ENCODE measurements around the gene TSC22D3.
A peak's percentile ranks its signal among the peaks of the same experiment; 100 is the strongest.

Gene TSC22D3

DNA sequence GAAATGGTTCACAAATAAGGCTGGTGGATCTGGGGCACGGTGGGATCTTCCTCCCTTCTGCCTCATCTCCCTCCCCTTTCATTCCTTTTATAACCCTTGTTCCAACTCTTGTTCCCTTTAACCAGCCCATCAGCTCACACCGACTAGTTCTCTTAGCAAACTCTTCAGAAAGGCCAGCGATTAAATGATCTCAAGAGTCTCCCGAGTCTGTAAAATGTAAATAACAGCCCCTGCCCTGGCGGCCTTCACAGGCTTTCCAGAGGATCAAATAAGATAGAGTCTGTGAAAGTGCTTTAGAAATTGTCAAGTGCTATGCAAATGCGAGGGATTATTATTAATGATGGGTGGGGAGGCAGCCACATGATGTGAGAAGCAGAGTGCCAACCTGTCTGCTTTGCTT is 27.1 kb downstream of the TSC22D3 start:
- TF ChIP-seq ZFX (IDR thresholded peaks at IDR 0.05) = no peak
- TF ChIP-seq, protein P1, sequence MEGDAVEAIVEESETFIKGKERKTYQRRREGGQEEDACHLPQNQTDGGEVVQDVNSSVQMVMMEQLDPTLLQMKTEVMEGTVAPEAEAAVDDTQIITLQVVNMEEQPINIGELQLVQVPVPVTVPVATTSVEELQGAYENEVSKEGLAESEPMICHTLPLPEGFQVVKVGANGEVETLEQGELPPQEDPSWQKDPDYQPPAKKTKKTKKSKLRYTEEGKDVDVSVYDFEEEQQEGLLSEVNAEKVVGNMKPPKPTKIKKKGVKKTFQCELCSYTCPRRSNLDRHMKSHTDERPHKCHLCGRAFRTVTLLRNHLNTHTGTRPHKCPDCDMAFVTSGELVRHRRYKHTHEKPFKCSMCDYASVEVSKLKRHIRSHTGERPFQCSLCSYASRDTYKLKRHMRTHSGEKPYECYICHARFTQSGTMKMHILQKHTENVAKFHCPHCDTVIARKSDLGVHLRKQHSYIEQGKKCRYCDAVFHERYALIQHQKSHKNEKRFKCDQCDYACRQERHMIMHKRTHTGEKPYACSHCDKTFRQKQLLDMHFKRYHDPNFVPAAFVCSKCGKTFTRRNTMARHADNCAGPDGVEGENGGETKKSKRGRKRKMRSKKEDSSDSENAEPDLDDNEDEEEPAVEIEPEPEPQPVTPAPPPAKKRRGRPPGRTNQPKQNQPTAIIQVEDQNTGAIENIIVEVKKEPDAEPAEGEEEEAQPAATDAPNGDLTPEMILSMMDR (conservative IDR thresholded peaks at IDR 0.05) = no peak
- H3K27ac ChIP-seq = no peak overlapping the region

DNA sequence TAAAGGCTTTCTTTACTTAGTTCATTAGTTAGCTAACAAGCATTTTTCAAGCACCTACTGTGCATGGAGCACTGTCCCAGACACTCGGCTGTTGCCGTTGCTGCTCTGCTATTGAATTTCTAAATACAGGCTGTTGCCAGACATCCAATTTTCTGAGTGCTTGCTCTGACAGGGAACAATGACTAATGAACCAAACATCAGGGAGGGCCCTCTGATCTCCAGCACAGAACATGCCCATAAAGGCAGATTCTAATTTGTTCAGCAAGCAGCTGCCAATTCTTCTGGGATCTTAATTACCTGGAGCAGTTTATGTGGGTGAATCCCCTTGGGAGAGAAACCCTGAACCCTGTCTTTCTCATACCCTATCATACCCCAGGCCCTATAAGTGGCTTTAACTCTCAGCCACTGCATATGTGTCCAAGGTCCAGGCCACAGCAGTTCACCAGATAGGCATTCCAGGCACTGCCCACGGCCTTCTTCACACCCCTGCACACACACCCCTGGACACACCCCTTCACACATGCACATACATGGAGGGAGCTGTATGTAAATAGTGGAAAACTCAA is 27.9 kb downstream of the TSC22D3 start:
- H3K27ac ChIP-seq = no peak overlapping the region
- TF ChIP-seq, protein P1 (conservative IDR thresholded peaks at IDR 0.05) = no peak
- no peak for TF ChIP-seq ZFX (IDR thresholded peaks at IDR 0.05)

DNA sequence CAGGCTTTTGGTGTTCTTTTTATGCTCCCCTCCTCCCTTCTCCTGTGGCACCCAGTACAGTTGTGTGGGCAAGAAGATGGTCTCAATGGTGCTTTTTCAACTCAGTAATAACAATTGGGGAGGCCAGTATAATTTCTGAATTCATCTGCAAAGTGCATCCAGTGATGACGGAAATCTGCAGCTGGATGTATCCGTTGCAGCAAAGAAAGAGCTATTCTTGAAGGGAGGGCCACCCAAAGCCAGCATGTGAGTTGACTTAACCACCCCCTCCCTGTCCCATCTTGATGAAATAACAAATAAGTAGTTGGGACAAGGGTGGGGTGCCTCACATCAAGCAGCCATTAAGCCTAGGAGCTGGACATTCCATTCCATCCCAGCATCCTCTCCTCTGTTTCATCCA is 30.7 kb downstream of the TSC22D3 start:
- H3K27ac ChIP-seq = no peak overlapping the region
- TF ChIP-seq, protein P1 (conservative IDR thresholded peaks at IDR 0.05) = no peak
- TF ChIP-seq ZFX (IDR thresholded peaks at IDR 0.05) = no peak

DNA sequence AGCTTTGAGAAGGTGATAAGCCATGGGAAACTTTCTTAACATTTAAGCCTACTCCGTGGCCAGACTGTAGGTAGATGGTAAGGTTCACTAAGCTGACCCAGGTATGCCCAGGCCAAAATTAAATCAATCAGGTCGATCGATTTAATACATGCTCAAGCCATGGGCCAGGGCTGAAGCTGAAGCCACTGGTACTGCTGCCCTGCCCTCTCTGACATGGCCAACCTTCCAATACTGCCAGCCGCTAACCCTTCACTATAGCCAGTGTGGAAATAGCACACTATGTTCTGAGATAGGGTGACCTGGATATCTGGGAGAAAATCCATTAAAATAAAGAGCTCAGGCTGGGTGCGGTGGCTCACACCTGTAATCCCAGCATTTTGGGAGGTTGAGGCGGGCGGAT is 31.6 kb downstream of the TSC22D3 start:
- peak overlapping the region; percentile 77; the same call in 1 of the 2 replicates for H3K27ac ChIP-seq
- TF ChIP-seq, protein P1 (conservative IDR thresholded peaks at IDR 0.05) = no peak
- no peak for TF ChIP-seq ZFX (IDR thresholded peaks at IDR 0.05)

DNA sequence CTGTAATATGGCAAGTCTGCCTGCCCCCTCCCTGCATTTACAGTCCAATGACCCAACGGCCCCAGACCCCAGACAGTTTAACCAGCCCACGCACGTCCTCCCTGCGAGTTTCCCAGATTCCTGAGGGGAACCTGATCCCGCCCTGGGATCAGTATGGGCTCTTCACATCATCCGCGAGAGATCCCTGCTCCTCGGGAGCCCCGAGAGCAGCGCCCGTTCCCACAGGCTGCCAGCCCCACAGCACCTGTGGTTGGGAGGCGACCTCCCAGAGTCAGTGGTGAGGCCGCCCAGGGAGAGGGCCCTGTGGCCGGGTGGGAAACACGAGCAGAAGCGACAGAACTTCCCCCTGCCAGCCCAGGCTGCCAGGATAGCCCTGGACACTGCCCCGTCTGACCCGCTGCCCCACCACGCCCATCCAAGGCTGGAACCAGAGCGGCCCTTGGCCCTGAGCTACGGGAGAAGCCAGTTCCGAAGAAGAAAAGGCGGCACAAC is 32.8 kb downstream of the TSC22D3 start:
- peak overlapping the region; percentile 77 for H3K27ac ChIP-seq
- TF ChIP-seq, protein P1 (conservative IDR thresholded peaks at IDR 0.05) = no peak
- TF ChIP-seq ZFX (IDR thresholded peaks at IDR 0.05) = no peak

DNA sequence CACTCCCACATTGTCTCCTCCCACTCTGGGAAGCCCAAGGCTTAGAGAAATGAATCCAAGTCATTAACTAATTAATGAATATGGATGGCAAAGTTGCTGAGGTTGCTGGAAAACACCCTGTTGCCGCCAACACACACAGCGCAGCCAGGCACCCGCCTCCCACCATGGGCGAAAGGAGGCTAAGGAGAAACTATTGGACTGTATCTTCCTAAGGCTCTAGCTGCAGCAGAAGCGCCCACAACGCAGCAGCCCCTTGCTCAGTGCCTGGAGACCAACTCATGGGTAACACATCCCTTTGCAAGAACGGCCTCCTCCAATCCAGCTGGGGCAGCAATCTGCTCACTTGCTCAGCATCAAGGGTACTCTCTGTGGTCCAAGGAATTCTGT is 34.2 kb downstream of the TSC22D3 start:
- TF ChIP-seq ZFX (IDR thresholded peaks at IDR 0.05) = no peak
- TF ChIP-seq, protein P1 (conservative IDR thresholded peaks at IDR 0.05) = no peak
- H3K27ac ChIP-seq = peak overlapping the region; percentile 77

DNA sequence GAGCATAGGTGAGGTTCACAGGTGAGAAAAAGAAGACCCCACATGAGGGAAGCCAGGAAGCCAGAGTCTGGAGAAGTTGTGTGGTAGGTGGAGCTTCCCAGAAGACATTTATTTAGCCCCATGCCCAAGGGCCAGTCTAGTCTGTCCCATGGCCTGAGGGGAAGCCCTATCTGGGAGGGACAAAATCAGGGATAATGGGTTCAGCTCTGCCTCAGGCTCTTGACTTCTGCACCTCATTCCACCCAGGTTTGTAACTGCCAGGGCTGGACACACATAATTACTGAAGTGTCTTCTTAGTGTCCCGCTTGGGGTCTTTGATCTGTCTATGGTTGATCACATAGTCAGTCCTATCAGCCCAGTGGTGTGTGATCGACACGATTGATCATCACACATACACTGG is 36.0 kb downstream of the TSC22D3 start:
- H3K27ac ChIP-seq = no peak overlapping the region
- TF ChIP-seq, protein P1 (conservative IDR thresholded peaks at IDR 0.05) = no peak
- TF ChIP-seq ZFX (IDR thresholded peaks at IDR 0.05) = no peak
